ENCODE results near the gene SMAP2.

The SMAP2 gene

DNA sequence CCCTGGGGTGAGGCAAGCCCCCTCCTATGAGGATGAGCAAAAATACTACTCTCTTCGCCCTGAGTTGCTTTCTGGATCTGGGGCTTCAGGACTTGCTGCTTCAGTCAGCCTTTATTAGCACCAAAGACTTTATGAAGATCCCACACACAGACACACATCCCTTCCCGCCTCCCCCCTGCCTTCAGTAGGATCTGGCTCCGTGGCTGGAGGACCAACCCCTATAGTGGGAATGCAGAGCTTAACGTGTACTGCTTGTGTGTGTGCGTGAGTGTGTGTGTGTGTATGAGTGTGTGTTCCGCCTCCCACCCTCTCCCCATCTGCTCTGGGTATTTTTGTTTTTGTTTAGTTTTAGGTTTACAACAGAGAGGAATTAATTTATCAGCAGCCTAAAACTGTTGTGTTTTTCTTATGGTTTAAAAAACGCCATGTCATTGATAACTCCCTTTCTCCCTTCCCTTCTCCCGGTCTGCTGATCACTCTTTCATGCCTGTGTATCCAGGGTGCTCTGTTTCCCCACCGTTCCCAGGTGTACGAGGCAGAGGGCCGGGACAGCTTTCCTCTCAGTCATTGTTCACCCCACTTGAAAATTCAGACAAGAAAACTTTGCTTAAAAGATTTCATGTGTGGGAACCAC is 49.2 kb downstream of the SMAP2 start:
- no peak for DNase-seq

DNA sequence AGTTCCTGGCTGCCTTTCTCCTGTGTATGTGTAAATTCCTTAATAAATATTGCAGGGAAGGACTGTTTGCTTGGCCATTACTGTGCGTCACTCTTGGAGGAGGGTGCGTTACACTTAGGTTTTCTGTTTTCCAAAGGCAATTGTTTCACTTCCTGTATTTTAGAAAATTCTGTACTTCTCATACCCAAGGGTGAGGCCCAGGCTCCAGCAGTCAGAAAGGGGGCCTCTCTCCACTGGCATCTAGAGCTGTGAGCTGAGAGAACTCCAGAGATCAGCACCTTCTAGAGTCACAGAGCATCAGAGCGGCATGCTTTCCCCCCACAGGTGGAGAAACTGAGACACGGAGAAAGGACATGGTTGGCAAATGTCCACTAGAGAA is 49.7 kb downstream of the SMAP2 start:
- DNase-seq, result no peak

DNA sequence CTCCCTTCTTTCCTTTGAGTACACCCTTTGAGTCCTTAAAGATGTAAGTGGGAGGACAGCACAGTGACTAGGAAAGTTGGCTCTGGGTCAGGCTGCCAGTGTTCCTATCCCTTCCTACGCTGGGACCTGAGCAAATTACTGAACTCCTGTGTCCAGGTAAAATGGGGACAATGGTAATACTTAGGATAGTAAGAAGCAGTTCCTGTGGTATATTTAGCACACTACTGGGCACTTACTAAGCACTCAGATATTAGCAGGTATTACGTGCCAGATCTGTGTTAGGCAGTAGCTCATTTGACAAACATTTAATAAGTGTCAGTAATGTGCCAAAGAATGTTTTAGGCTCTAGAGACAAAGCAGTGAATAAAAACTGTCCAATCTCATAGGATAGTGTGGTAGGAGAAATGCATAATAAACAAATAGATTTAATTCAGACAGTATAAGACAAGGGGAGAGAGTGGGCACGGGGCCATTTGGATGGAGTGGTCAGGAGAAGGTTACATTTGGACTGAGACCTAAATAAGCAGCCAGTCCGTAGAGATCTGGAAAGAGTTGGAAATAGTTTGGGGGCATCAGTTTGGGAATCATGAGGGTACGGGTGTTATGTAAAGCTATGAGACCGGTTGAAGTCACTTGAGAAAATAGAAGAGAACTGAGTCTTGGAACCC is 50.6 kb downstream of the SMAP2 start:
- DNase-seq, result no peak

DNA sequence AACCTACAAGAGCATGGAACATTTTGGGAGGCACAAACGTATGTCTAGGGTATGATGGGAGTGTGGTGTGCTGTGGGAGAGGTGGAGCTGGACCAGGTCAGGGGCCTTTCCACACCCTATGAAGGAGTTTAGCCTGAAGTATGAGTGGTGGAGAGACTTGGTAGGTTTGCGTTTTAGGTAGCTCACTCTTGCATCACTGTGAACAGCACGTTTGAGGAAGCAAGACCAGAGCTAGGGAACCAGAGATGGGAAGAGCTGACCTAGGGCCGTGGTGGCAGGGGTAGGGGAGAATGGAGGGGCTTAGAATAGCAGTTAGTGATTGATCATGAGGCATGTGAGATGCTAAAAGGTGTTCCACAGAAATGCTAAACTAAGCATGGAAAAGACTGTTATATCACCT is 51.7 kb downstream of the SMAP2 start:
- no peak for DNase-seq

DNA sequence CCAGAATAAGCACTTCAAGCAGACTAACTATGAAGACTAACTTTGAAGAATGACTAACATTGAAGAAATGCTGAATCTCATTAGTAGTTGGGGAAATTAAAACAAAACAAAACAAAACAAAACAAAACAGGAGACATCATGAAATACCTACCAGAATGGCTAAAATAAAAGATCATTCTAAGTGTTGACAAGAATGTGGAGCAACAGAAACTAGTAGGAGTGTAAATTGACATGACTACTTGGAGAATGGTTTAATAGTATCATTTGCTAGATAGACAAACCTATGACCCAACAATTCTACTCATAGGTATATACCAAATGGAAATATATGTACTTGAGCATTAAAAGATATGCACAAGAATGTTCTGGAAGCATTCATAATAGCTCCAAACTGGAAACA is 57.9 kb downstream of the SMAP2 start:
- no peak for DNase-seq

DNA sequence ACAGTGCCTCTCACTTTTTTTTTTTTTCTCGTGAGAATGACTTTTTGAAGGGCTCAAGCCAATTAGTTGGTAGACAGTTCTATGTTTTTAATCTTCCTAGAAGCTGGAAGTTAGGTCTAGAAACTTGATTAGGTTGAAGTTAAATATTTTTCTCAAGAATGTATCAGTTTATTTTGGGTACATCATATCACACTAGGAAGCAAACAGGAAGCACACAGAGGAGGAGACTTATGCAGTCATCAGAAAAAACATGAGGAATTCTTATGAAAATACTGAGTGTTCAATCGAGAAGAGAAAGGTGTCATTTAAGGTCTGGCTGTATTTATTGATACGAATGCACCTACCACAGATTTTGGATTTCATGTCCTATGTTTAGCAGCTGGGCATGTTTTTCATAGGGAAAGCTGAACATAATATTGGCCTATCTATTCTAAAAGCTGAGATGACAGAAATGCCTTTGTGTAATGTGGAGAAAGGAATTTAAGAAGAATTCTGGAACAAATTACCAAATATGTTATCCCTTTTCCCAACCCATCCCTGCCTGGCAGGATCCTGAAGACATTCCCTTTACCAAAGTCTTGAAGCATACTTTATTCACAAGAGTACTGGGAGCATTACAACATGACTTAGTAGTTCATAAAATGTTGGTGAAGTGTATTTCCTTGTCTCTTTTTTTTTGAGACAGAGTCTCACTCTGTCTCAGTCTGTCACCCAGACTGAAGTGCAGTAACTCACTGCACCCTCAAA is 59.3 kb downstream of the SMAP2 start:
- DNase-seq, result no peak

DNA sequence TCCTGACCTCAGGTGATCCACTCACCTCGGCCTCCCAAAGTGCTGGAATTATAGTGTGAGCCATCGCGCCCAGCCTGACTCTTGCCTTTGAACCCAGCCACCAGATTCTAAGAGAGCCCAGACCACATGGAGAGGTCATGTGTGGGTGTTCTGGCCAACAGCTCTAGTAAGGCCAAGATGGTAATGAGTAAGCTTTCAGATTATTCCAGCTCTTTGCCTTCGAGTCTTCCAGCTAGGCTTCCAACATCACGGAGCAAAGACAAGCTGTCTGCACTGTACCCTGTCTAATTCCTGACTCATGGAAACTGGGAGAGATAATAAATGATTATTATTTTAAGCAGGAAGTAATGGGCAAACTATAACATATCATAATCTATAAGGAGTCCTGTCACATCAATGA is 61.9 kb downstream of the SMAP2 start:
- no peak for DNase-seq

DNA sequence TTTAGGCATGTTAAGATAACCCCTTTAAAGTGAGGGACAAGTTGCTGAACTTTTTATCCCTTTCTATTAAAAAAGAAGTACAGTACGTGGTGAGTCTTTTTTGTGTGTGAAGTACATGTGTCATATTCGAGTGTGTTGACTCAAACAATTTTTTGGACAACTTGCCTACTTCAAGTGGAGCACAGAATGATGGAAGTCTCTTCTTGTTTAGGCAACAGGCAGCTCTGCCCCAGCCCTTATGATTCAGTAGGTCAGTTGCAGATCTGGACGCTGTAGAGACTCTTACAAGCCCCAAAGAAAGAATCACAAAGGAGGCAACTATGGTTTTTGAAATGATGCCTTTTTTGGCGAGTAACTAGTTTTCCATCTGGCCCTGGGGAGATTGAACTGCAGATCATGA is 62.3 kb downstream of the SMAP2 start:
- DNase-seq, result no peak

DNA sequence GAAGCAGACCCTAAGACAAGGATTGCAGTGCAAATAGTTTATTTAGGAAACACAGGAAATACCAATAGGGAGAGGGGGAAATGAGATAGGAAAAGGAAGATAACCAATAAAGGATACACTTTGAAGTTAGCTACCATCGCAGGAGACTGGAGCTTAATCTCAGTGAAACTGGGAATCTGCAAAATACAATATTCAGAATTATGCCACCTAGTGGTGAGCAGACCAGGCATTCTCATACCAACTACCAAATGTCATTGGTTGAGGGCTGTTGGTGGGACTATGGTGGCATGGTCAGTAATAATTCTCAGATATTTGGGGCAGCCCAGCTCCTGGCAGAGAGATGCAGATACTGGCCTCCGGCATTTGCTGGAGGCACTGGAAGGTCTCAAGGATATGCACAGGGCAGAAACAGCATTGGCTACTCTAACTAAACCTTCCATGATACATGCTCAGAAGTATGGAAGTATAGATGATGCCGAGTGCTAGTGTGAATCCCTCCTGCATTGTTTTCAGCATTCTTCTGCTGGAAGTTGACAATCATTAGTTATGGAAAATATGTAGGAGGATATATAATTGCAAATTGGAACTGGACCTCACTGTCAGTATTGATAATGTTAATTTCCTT is 65.0 kb downstream of the SMAP2 start:
- peak; percentile 13 for DNase-seq

DNA sequence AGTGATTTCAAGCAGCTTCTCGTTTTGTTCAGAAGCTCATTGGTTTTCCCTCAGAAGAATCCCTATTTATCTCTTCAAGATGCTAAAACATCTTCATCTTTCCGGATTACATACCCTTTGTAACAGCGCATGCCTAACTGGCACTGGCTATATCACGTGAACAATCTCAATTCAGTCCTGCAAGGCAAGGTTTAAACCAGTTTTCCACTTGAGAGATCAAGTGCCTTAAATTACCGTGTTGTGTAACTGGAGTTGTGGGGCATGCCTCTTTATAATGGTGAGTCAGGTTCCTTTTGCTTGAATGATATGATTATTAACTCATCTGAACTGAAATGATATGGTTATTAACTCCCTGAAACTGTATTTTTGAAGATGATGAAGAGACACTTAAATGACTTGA is 65.7 kb downstream of the SMAP2 start:
- no peak for DNase-seq

DNA sequence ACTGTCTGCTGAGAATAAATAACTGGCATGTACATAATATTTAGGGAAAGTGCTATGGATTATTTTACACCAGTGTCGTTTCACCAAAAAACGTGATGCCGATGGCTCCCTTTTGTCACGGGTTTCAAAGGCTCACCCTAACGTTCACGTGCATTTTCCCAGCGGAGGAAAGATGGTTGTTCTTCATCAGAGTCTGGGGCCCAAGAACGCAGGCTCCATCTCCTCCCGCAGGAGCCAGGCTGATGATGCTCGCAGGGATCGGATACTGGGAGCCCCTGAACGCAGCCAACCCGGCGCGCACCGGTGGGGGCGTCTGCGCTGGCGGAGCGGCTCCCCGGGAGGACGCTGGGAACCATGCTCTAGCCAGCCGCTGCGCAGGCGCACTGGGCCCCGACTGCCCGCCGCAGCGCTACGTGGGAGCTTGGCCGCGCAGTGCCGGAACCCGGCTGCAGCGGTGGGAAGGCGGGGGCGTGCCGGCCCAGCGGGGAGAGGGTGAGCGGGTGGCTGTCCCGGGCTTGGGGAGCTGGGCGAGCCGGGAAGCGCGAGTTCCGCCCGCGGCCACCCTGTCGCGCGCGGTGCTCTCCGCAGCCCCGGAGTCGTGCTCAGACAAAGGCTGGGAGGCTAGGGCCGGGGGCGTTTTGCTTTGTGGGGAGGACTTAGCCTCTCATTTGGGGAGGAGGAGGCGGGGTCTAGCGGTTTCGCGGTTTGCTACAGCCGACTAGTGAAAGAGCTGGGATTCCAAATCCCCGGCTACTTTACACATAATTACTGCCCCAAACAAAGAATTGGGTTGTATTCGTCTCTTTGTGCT is 76.4 kb downstream of the SMAP2 start, which contains the start of gene ZFP69B:
ZFP69B (plus strand) TSS at position 793 of the 811 bp plus-strand sequence. CDS start 486 bp downstream, outside the sequence.
- peak; percentile 98 for DNase-seq

DNA sequence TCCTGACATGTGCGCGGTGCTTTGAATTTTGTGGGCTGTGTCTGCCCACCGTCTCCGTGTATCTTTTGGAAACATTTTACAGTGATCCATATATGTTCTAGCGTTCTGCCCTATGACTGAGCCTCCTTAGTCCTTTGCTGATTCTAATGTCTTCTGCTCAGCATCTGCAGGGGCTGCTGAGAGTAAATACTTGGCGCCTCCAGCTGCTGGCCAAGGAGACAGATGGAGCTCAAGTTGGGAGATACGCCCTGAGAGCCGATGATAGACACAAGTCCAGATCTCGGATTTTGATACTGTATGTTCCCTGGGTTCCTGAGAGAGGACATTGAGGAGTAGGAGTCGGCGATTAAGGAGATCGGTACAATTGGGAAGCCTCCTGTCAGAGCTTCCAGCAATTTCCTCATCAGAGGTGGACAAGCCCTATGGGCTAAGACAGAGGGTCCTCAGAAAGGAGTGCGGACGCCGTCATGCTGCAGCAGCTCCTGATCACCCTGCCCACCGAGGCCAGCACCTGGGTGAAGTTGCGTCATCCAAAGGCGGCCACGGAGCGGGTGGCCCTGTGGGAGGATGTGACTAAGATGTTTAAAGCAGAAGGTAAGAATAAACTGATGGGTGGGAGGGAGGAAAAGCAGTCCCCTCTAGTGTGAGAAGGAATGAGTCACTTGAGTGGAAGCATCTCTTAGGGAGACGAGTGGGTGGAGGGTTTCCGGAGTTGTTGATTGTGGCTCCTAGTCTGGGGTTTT is 77.1 kb downstream of the SMAP2 start:
- DNase-seq, result no peak

DNA sequence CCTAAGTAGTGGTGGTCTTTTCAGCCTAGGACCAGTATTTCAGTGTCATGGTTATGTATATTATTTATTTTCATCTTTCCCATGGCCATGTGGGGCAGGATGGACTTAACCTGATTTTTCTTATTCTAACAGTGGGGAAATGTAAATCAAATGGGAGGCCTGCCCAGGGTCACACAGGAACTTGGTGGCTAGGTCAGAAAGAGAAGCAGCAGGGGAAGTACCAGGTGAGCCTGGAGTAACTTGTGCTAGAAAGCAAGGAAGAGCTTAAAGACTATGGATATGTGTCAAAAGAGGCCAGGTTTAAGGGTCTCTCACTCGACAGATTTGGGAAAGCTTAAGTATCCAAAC is 77.7 kb downstream of the SMAP2 start:
- no peak for DNase-seq

DNA sequence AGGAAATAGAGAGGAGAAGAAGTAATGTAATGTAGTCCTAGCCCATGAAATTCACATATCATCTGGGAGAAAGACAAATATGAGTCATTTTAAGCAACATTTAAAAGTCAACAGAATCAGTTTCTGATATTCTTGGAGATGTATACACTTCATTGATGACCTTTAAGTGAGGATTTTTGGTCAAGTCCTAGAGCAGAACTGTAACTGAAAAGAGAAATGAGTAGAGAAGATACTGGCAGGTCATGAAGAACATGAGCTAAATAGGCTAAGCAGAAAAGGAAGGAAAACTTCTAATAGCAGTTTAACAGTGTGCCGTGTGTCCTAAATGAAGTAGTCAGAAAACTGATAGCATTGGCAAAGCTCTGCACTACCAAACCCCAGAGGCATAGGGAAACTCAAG is 81.3 kb downstream of the SMAP2 start:
- no peak for DNase-seq

DNA sequence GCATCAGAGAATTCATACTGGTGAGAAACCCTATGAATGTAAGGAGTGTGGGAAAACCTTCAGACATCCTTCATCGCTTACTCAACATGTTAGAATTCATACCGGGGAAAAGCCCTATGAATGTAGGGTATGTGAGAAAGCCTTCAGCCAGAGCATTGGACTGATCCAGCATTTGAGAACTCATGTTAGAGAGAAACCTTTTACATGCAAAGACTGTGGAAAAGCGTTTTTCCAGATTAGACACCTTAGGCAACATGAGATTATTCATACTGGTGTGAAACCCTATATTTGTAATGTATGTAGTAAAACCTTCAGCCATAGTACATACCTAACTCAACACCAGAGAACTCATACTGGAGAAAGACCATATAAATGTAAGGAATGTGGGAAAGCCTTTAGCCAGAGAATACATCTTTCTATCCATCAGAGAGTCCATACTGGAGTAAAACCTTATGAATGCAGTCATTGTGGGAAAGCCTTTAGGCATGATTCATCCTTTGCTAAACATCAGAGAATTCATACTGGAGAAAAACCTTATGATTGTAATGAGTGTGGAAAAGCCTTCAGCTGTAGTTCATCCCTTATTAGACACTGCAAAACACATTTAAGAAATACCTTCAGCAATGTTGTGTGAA is 89.5 kb downstream of the SMAP2 start:
- no peak for DNase-seq

DNA sequence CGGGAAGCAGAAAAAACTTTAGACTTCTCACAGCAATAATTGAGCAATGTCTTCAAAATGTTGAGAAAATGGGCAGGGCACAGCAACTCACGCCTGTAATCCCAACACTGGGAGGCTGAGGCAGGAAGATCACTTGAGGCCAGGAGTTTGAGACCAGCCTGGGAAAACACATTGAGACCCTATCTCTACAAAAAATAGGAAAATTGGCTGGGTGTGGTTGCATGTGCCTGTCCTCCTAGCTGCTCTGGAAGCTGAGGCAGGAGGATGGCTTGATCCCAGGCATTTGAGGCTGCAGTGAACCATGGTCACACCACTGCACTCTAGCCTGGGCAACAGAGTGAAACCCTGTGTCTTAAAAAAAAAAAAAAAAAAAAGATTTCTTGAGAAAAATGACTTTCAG is 95.8 kb downstream of the SMAP2 start:
- no peak for DNase-seq
